GM21737 (cell line): Measurements from ENCODE around the gene MREG.

Source experiments
- ATAC-seq: cut with Tn5 transposase; IDR thresholded peaks from one replicate; pipeline ENCODE4 v1.9.1; 2021; ENCODE audit warnings: mild to moderate bottlenecking, moderate library complexity; ENCODE audit not compliant: unreplicated experiment

Gene MREG, protein sequence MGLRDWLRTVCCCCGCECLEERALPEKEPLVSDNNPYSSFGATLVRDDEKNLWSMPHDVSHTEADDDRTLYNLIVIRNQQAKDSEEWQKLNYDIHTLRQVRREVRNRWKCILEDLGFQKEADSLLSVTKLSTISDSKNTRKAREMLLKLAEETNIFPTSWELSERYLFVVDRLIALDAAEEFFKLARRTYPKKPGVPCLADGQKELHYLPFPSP

GRCh38 chr2:216013080-216013909 is at the start of gene MREG:
Gene MREG (minus strand): TSS chr2:216013551. CDS start chr2:216013327, 224 bp downstream.
- ATAC-seq: peak; percentile 41

DNA sequence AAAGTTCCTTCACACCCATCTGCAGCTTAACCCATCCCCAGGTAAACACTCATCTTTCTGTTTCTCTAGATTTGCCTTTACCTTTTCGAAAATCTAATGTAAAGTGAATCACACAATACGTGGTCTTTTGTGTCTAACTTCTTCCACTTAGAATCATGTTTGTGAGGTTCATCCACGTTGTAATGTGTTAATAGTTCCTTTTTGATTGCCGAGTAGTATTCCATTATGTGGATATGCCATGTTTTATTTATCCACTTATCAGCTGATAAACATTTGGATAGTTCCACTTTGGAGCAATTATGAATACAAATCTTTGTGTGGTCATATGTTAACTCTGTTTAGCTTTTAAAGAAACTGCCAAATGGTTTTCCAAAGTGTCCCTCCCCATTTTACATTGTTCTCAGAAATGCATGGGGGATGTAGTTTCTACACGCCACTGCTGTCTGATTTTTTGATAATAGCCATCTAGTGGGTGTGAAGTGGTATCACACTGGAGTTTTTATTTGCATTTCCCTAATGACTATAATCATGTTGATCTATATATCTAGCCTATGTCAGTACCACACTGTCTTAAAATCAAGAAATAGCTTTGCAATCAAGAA is 46.0 kb upstream of the MREG start:
- no peak for ATAC-seq

DNA sequence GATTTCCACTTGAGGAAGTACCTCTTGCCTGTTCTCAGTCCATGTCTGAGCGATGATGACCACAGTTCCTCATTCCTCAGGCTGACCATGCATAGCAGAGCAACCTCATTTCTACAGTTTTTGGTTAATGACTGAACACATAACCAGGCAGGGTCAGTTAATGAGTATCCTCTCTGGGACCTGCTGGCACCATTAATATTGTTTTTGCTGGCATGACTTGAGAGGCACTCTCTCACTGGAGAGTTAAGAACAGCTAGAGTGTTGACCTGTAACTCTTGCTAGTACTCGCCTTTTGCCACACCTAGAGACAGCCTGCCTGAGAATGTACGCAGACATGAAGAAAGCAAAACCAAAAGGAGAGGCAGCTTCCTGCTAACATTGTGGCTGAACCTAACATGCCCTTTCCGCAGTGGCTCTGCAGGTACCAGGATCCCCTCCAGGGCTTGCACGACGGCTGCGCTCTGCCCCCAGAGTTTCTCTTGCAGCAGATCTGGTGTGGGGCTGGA is 44.4 kb upstream of the MREG start:
- peak; percentile 89 for ATAC-seq

- ATAC-seq: peak; percentile 33
Observed at GRCh38 chr2:216056739-216057138, 43.4 kb upstream of the MREG start.

DNA sequence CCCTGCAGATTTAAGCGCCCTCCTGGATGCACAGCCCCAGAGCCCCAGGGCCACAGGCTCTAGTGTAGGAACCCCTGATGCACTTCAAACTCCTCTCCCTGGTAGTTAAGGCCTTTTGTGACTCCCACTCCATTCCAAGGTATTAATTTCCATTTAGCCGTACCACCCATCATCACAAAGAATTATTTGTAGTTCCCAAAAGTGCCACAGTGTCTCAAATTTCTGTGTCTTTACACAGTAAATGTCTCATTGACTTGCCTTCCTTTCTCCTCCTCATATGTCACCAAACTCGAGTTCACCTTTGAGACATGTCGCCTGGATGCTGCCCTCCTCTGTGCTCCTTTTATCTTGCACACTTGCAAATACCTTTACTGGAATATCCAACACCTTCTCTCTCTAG is 42.3 kb upstream of the MREG start:
- ATAC-seq: no peak

- ATAC-seq: no peak
Observed at GRCh38 chr2:216052420-216052819, 39.1 kb upstream of the MREG start.

- ATAC-seq: no peak
Observed at GRCh38 chr2:216051350-216051749, 38.0 kb upstream of the MREG start.

DNA sequence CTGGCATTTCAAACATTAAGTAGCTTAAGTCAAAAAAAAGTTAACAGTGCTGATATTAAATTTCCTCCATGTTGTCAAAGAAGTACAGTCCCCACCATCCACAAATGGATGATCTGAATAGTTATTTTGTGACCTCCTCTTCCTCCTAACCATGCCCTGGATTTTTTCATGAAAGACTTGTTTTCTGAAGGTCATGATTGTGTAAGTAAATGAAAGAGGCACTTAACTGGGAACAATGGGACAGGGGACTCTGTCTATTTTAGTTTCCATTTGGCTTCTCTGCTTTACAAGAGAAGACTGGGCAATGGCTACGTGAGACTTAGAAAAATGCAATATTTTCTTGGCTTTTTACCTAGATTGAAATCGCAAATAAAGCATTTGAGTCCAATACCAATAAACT is 36.1 kb upstream of the MREG start:
- no peak for ATAC-seq

DNA sequence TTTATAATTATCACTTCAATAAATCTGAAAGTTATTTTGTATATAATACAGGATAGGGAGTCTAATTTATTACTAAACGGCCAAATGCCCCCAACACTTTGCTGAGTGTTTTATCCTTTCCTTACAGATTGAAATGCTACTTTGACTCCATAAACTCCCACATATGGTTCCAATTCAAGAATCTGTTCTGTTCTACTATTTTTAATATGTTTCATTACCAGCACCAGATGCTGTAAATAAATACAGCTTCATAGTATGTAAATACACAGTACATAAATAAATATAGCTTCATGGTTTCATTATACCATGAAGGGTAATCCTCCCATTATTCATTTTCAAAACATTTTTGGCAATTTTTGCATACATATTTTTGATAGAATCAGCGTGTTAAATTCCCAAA is 34.0 kb upstream of the MREG start:
- ATAC-seq: no peak

- ATAC-seq: peak; percentile 97
Observed at GRCh38 chr2:216044883-216045486, 31.6 kb upstream of the MREG start.

DNA sequence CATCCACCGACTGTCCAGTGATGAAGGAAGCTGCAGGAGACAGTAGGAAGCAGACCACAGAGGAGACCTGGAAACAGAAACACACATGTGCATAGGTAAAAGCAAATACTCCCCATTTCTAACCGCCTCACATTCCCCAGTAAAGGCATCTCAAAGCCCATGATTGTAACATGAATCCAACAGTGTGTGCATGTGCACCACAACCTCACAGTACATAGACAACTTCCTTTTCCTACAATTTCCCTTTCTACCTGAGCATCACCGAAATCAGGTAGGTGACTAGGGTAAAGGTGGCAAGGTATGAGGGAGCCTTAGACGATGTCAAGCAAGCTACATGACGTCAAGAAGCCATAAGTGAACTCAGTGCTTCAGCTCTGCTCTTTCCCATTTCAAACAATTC is 30.6 kb upstream of the MREG start:
- no peak for ATAC-seq

- no peak for ATAC-seq
Observed at GRCh38 chr2:216041438-216041837, 28.1 kb upstream of the MREG start.

- no peak for ATAC-seq
Observed at GRCh38 chr2:216039918-216040317, 26.6 kb upstream of the MREG start.

DNA sequence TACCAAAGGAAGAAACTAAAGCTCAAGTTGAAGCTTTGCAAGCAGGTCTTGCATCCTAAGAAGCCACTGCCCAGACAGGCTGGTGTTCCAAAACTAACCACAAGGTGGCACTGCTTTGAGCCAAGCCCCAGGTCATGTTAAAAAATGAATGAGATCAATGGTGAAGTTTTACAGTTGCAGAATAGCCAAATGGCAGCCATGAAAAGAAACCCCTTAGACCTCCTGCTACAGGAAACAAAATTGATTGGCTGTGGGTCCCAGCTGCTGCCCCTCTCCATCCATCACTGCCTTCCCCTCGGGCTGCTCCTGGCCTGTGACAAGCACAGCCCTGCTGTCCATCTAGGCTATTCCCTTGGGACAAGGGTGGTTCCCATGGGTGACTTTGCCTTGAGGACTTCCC is 20.7 kb upstream of the MREG start:
- ATAC-seq: no peak

GRCh38 chr2:216033403-216033802 is 20.1 kb upstream of the MREG start:
- ATAC-seq: no peak

DNA sequence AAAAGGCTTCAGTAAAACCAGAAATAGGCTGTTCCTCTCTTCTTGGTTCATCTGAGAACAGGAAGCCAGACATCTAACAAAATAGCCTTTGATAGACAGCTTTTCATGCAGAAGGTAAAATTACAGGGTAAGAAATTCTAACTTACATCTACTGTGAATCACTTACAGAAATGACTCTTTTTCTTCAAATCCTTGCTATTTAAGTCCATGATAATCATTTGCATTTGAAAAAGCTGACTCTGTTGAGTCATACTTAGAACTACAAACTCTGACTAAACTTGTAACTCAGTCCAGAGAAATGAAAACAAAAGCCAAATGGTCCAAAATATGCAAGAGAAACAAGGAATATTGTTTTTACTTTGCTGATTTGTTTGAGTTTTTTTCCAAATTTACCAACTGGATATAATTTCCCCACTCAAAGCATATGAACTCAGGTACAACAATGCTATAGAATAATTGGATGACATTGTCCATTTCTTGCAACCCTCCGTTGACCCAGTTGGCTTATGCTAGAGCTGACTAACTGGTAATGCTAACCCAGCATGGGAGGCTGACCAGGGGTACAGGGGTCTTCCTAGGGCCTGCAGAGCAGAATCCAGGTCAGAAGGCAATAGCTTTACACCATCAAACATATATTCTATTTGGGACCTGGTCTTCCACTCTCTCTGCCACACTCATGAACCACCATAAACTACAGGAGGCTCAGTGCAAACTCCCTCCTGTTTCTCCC is 18.8 kb upstream of the MREG start:
- ATAC-seq: peak; percentile 80

GRCh38 chr2:216030216-216030615 is 16.9 kb upstream of the MREG start:
- no peak for ATAC-seq

- ATAC-seq: no peak
Observed at GRCh38 chr2:216029416-216030129, 16.2 kb upstream of the MREG start.

- no peak for ATAC-seq
Observed at GRCh38 chr2:216024779-216025336, 11.5 kb upstream of the MREG start.
